ENCODE measurements around the gene NR4A3. TPM values are rescaled to one million over a fixed set of nuclear protein-coding genes. Genes with fewer than 3 reads are reported as not detected.

The NR4A3 gene
- total and polyA plus RNA-seq, 2 of the 13 experiments (the other 11 are each of a cell fraction or from before 2014, with no cell fraction given), result 0.02 to 0.09 TPM

GRCh38 chr9:99801775-99802174, 19.9 kb upstream of the NR4A3 start (continued):
- TF ChIP-seq ZNF407 (CRISPR knock-in tag; IDR thresholded peaks at IDR 0.05; ENCODE audit: not compliant biosample characterization) (no peak), RBAK (CRISPR knock-in tag; IDR thresholded peaks at IDR 0.05) (no peak), IRF1 (CRISPR knock-in tag; IDR thresholded peaks at IDR 0.05; ENCODE audit: low read depth) (no peak), SRF (IDR thresholded peaks at IDR 0.05; ENCODE audit: low read depth, low read length) (no peak), ATF6 (CRISPR knock-in tag; conservative IDR thresholded peaks at IDR 0.05) (no peak), MXI1 (IDR thresholded peaks at IDR 0.05; ENCODE audit: borderline replicate concordance, low read depth, low read length) (no peak), GMEB1 (CRISPR knock-in tag; IDR thresholded peaks at IDR 0.05; ENCODE audit: borderline replicate concordance) (no peak), RFX5 (IDR thresholded peaks at IDR 0.05; ENCODE audit: low read depth, low read length) (no peak), TGIF2 (CRISPR knock-in tag; IDR thresholded peaks at IDR 0.05) (no peak), MAZ (IDR thresholded peaks at IDR 0.05; ENCODE audit: borderline replicate concordance, low read depth, low read length) (no peak), MAZ (CRISPR knock-in tag; IDR thresholded peaks at IDR 0.05; ENCODE audit: low read depth) (no peak), ZNF329 (CRISPR knock-in tag; IDR thresholded peaks at IDR 0.05; ENCODE audit: low read depth) (no peak), ZNF256 (CRISPR knock-in tag; conservative IDR thresholded peaks at IDR 0.05) (no peak), ARNTL (CRISPR knock-in tag; IDR thresholded peaks at IDR 0.05) (no peak), MEIS2 (CRISPR knock-in tag; IDR thresholded peaks at IDR 0.05) (no peak)

Measured in HepG2 (cell line).